ENCODE results near the gene CDADC1.

- TF ChIP-seq POLR2AphosphoS5 (IDR thresholded peaks at IDR 0.05; ENCODE audit: low read depth, low read length) (no peak), TAF1 (IDR thresholded peaks at IDR 0.05; ENCODE audit: borderline replicate concordance, low read depth, low read length) (no peak)
These were observed 23.5 kb downstream of the CDADC1 start for GRCh38 chr13:49271264-49271663.

Measured in GM12892 (cell line).